NCI-H748 treated with DMSO at 0.1 percent for 48 hours (cell line): ENCODE results near the gene MMP3.

Experiments
- DNase-seq: peaks from one replicate; lab custom pipeline; 2025; lab: John Stamatoyannopoulos, UW

MMP3 gene

GRCh38 chr11:102831489-102832440, 11.6 kb downstream of the MMP3 start:
- DNase-seq: no peak

GRCh38 chr11:102831128-102831488, 12.3 kb downstream of the MMP3 start:
- DNase-seq: no peak

- DNase-seq: no peak
These were observed 13.2 kb downstream of the MMP3 start for GRCh38 chr11:102830001-102830727.

GRCh38 chr11:102829316-102830000, 14.0 kb downstream of the MMP3 start:
- no peak for DNase-seq

DNA sequence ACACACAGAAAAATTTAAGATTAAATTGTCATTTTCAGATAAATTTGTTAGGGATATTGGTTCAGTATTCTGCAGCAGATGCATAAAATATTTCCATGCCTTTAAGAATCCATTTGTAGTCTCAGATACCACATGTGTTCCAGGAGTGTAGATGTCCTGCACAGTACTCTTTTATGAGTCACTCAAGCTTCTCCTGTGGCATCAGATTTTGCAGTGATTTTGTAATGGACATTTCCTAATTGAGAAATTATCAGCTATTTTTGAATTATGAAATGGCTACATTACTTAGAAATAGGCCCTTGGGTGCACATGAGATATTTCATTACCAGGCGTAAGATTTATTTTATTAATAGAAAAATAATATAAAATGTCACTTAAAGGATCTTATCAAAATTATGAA, 18.9 kb downstream of the MMP3 start:
- no peak for DNase-seq

- no peak for DNase-seq
These were observed 23.9 kb downstream of the MMP3 start for GRCh38 chr11:102819491-102819890.

DNA sequence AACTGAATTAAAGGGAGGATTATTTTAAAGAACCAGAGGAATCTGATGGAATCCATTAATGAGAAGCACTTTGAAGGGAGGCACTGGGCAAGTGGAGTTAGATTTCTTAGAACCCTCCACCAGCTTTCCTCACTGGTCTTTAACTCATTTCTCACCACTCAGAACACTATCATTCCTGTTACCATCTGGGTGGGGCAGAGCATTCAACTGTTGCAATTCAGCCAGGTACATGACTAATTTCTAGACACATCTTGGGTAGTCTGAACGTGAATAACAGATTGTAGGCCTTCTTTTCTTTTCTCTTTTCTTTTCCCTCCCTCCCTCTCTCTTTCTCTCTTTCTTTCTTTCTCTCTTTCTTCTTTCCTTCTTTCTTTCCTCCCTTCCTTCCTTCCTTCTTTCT, 29.9 kb downstream of the MMP3 start:
- DNase-seq: no peak

- DNase-seq: no peak
These were observed 31.2 kb downstream of the MMP3 start for GRCh38 chr11:102812188-102812587.

DNA sequence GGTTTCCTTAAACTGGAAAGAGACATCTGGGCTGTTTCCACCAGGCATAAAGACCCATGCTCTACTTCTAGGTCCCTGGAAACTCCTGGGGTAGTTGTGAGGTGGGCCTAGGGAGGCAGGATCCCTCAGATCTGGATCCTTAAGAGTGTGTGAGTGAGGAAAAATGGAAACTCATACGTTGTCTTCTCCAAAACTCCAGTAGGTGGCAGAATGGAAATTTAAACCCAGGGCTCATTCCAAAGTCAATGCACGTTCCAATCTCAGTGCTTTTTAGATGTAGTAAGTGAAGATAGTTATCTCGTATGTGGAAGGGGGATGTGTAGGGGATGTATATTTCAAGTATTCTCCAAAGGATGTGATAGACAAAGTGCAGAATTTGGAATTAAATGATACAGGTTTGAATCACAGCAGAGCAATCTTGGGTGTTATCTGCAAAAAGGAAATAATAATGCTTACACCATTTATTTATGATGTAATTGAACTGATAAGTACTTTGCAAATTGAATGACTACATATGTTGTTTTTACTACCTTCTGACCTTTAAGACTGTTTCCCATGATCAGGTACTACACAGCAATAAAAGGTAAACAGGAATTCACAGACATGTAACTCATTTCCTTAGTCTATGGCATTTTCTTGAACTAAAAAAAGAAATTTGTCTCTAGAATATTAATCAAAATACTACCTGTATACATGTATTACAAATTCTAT, 32.3 kb downstream of the MMP3 start:
- DNase-seq: peak; percentile 16

GRCh38 chr11:102809971-102810370, 33.4 kb downstream of the MMP3 start:
- no peak for DNase-seq

- DNase-seq: no peak
These were observed 35.5 kb downstream of the MMP3 start for GRCh38 chr11:102807921-102808320.

DNA sequence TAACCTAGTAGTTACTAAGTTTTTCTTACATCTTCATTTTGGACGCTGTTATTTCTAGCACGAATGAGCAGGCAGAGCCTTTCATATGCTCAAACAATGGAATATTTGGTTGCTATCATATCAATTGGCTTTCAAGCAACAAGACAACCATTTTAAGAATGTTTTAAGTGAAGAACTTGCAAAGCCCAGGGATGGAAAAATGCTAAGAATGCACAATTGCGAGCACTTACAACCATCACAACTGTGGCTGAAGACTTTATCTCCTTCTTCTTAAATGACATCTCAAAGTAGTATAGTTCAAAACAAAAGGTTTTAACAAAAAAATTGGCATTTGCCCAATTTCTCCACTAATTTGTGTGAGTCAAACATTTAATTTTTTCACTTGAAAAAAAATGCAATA, 37.1 kb downstream of the MMP3 start:
- no peak for DNase-seq

DNA sequence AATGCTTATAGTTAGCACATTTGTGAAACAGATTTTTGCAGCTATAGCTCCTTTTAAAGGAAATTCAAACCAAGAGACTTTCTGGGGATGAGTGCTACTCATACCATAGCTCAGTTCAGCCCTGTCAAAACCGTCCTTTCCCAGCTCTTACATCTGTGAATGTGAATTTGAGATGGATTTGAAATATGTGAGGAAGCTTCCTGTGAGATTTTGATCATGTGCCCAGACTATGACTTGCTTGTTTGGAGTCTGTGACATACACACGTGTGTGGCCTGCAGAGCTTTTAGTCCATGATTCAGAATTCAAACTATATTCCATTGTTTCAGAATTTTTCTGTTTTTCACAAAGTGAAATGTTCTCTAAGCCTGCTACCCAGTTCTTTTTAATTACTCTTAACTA, 41.1 kb downstream of the MMP3 start:
- no peak for DNase-seq

DNA sequence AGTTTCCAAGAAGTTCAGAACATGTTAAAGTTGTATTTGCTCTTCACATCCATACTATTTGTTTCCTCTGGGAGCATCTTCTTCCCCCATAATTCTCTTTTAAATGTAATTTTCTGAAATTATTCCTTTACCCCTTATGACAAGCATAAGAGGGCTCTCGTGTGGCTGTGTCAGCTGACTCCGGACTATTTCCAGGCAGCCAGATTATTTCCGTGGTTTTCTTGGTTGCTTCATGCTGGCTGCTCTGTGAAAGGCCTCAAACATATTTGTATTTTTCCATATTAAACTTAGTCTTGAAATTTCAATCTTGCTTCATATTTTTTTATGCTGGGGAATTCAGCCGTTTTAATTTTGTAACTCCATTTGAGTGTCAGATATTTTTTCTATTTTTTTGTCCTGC, 42.6 kb downstream of the MMP3 start:
- no peak for DNase-seq

- DNase-seq: no peak
These were observed 43.6 kb downstream of the MMP3 start for GRCh38 chr11:102799681-102800340.

DNA sequence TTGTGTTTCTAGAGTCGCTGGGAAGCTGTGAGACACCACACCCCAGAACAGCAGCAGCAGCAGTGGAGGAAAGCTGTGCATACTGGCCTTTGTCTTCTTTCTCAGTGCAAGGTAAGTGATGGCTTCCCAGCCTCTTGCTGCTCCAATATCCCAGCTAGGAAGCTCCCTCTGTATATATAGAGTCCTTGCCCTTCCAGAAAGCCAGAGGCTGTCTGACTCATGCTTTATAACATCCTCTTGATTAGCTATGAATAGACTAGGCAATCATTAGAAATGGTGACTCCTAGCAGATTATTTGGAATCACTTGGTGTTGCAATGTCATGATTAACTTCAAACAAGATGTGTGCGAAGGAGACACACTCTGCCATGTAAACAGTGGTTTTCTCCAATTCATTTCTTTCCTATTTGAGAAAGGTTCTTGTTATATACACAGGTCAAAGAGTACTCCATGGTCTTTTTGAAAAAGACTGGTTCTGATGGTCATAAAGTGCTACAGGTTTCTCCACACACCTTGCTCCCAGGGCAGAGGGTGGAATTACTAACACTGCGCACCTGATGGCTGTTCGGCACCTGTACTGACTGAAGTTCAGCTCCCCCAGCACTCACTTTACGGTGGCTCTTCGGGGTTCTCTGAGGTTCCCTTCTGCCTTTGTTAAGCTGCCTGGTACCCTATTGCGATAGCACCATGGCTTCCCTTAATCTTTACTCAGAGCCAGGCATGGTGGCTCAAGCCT, 45.2 kb downstream of the MMP3 start, which contains the start of gene MMP1:
TSS of gene MMP1 (minus strand) at position 149 of the 735 bp plus-strand sequence. CDS start at position 81, 68 bp downstream.
- DNase-seq: no peak

DNA sequence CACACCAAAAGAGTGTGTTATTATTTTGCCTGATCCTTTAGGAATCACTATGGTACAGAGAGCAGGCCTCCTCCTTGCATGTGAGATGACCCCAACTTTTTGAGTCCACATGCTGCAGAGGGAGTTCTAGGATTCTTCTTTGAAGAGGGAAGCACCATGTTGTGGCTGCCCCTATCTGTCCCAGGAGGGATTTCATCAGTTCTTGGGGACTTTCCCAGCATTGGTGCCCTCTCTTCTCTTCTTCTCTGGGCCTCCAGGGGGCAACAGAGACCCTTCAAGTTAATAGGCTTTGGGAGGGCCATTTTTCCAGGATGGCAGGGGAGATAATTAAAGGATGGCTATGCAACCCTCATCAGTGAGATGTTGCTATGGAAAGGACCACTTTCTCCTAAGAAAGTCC, 49.0 kb downstream of the MMP3 start:
- DNase-seq: no peak

GRCh38 chr11:102793677-102794290, 49.6 kb downstream of the MMP3 start:
- no peak for DNase-seq

GRCh38 chr11:102792604-102793003, 50.8 kb downstream of the MMP3 start:
- no peak for DNase-seq
